NCI-H510A (cell line): ENCODE results near the gene ASPRV1.
"Not testable (repeated sequence)": the region's sequence is repeated elsewhere in the genome, so short reads cannot be mapped to it uniquely, and the experiment has no call there.

ENCODE experiments used
- DNase-seq: peaks from one replicate; lab custom pipeline; 2025; lab: John Stamatoyannopoulos, UW

Gene ASPRV1

GRCh38 chr2:69961496-69961895 lies at the start of gene ASPRV1:
ASPRV1 (minus strand) TSS chr2:69961631; CDS start chr2:69961436, 195 bp downstream.
- DNase-seq: no peak

- DNase-seq: no peak
Measured at GRCh38 chr2:70010576-70011111, 49.2 kb upstream of the ASPRV1 start.

DNA sequence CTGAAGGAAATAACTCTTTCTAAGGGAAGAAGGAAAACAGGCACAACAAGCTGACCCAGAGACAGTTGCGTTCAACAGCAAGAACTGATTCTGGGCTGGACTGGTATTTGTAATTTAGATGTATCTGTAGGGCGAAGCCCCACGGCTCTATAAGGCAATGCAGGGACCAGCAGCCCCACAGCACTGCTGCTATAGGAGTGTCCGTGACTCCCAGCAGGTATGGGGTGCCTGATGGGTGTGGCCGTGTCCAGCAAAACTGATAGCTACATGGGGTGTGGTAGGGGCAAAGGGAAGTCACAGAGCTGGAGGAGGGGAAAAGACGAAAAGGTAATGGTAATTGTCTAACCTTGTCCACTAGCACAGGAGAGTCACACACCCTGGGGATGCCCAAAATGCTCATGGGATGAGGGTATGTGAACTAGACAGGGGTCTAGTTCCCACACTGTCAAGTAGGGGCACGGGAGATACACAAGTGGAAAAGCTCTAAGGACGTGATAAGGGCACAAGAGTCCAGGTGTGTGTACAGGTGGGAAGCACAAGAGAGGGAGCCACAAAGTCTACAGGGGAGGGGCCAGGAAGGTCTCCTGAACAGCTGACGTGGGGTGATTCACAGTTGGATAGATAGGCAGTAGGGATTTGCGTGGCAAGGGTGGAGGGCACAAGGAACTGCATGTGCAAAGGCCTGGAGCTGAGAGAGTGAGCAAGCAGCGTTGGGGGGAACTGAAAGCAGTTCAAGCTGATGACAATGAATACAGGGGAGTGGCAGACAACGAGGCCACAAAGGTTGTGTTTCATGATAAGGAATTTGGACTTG lies 48.5 kb upstream of the ASPRV1 start:
- DNase-seq: no peak

DNA sequence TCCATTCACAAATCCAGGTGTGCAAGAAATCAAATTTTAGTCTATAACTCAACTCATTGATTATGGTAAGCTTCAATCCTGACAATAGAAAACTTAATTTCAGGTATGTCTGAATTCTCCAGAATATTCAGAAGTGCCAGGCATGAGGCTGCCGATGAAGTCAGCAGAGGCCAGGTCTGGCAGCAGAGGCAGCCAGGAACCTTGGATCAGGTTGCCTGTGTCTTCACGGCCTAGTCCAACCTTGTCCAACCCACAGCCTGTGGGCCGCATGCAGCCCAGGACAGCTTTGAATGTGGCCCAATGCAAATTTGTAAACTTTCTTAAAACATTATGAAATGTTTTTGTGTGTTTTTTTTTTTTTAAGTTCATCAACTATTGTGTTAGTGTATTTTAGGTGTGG lies 46.9 kb upstream of the ASPRV1 start:
- DNase-seq: no peak

DNA sequence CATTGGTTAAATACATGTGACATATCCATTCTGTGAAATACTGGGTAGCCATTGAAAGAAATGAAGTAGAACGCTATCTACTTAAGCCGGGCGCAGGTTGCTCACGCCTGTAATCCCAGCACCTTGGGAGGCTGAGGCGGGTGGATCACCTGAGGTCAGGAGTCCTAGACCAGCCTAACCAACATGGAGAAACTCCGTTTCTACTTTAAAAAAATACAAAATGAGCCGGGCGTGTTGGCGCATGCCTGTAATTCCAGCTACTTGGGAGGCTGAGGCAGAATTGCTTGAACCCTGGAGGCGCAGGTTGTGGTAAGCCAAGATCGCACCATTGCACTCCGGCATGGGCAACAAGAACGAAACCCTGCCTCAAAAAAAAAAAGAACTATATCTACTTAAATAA lies 45.7 kb upstream of the ASPRV1 start:
- no peak for DNase-seq

DNA sequence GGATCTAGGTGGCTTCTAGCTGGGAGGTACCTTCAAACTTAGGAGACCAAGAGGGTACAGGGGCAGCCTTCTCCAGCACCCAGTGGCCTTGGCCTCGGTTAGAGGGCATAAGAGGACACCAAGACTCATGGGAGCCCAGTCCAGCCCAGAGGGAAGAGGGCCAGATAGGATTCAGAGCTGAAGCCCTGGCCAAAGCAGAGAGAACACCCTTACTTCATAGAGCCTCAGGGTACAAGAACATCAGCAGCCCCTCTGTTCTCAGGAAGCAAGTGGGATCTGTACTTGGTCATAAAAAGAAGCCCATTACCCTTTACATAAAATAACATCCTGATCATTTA lies 45.0 kb upstream of the ASPRV1 start:
- no peak for DNase-seq

- no peak for DNase-seq
Measured at GRCh38 chr2:70005752-70006446, 44.5 kb upstream of the ASPRV1 start.

- DNase-seq: no peak
Measured at GRCh38 chr2:70005216-70005615, 43.8 kb upstream of the ASPRV1 start.

GRCh38 chr2:70003093-70003830 lies 41.8 kb upstream of the ASPRV1 start:
- DNase-seq: no peak

DNA sequence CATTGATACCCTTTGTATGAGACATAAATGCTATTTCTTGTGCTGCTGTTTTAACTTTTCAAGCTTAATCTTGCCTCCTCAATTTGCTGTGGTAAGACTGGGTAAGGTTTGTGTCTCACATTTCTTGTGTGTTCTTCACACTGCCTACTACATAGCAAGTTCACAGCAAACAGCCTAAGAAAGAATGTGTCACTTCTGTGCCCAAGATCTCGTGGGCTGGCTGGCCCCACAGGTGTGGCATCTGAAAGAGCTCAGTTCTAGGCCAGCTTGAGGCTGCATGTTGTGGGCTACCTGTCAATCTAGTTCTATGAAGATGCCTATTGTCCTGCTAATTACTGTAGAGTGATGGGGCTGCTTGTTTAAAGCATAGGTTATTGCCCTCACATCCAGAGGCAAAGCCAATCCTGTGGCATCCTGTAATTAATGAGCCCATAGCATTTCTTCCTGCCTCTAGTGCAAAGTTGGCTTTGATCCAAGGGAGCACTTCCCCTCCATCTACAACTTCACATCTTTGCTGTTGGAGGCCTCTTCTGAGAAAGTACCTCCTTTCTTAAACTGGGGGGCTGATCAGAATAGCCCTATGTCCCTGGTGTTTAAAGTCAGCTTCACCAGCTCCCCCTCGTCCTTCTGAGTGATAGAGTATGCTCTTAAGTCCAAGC lies 40.9 kb upstream of the ASPRV1 start:
- no peak for DNase-seq

- DNase-seq: not testable (repeated sequence)
Measured at GRCh38 chr2:70000529-70000928, 39.1 kb upstream of the ASPRV1 start.

DNA sequence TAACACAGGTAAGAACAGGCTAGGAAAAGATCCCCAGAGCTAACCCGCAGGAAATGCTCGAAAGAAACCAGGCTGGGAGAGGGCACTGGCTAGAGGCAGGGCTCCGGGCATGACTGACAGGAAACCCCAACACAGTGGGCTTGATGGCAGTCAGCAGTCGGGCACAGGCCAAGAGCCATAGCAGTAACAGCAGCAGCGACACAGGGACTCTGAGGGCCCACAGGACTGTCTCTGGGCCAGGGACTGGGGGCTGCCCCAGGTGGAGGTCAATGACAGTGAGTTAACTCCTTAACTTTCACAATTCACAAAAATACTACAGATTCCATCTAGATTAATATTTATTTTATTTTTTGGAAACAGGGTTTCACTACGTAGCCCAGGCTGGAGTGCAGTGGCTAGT lies 37.3 kb upstream of the ASPRV1 start:
- DNase-seq: no peak

DNA sequence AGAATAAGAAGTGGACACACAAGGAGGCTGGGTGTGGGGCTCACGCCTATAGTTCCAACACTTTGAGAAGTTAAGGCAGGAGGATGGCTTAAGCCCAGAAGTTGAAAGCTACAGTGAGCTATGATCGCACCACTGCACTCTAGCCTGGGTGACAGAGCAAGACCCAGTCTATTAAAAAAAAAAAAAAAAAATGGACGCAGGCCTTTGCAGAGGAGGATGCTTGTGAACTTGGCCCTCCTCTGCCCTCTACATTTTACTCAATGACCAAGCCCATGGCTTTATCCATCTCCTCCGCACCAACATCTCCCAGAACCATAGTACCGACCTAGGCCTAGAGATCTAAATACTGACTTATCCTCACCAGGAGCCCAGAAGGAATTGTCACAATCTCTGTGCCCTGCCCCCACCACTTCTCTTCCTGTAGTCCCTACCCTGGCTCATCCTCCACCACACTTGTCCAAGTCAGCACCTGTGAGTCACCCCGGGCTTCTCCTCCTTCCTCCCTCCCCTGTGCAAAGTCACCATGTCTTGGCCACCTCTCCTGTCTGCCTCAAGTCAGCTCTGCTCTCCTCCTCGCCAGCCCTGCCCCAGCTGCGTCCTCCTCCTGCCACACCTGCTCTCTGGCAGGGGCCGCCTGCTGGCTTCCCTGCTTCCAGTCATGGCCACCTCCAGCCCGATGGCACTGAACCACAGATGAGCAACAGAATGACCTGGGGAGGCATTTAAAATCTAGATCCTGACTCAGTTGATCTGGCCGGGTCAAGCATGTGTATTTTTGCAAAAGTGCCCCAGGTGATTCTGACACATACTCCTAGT lies 35.8 kb upstream of the ASPRV1 start:
- DNase-seq: no peak

- no peak for DNase-seq
Measured at GRCh38 chr2:69995511-69995910, 34.1 kb upstream of the ASPRV1 start.

GRCh38 chr2:69994166-69994565 lies 32.7 kb upstream of the ASPRV1 start:
- DNase-seq: no peak

DNA sequence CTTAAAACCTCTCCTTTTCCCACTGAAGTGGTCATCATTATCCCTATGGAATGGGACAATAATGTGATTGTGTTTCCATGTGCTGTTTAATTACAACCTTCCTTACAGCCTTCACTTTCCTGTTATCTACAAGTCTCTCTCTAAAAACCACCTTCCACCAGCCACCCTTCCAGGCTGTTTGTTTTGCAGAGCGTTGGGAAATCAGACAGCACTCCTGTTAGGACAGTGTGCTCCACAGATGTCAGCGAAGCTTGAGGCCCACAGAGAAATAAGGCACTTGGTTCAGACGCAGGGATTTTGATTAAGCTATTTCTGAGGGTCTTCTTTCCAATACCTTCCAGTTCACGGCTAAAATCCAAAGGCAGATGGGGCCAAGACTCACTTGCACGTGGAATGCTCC lies 32.3 kb upstream of the ASPRV1 start:
- DNase-seq: no peak

DNA sequence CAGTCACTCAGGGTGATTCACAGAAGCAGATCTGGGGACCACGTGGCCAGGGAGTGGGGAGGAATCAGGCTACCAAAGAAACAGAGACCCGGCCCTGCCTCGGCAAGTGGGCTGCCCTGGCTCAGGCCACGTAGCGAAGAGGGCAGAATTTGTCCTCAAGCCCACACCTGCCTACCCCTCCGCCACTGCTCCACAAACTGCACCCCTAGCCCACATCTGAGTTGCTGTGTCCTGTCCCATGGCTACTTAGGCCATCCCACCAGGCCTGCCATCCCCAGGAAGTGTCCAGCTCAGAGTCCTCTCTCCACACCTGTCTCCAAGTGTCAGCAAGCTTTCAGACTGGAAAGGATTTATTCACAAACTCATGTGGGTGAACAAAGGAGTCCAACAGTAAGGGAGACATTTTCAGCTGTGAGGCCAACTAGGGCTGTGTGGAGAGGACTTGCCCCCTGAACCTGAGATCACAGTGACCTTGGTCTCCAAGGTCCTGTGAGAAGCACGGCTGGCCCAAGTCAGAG lies 31.7 kb upstream of the ASPRV1 start:
- DNase-seq: no peak

- no peak for DNase-seq
Measured at GRCh38 chr2:69992310-69993047, 31.0 kb upstream of the ASPRV1 start.

GRCh38 chr2:69989441-69990105 lies 28.1 kb upstream of the ASPRV1 start:
- DNase-seq: no peak

- DNase-seq: no peak
Measured at GRCh38 chr2:69989009-69989408, 27.6 kb upstream of the ASPRV1 start.
